Panc1 (cell line): ENCODE measurements around the gene LRRC3B. TPM values are rescaled to one million over a fixed set of nuclear protein-coding genes. Genes with fewer than 3 reads are reported as not detected.

Source experiments
- ATAC-seq: fragments of 200-7000 bp; cut with Tn5 transposase; 2 replicates; pipeline ENCODE4 v1.9.1; 2020; ENCODE audit warnings: mild to moderate bottlenecking, moderate library complexity
- BruUV-seq: library from RNA; stranded (reverse); fragments of 400-500 nt; replicated peaks from 2 replicates; lab custom pipeline; 2021; lab: Mats Ljungman, UMichigan
- CTCF ChIA-PET: fragments of 300-600 bp; sonication (Branson Sonifier 250); formaldehyde crosslinking; loops from one replicate; lab custom pipeline; 2022; ENCODE audit warnings: antibody characterized with exemption; lab: Charles Lee
- POLR2A ChIA-PET: fragments of 300-600 bp; sonication (Branson Sonifier 250); formaldehyde crosslinking; loops from one replicate; lab custom pipeline; 2022; ENCODE audit warnings: antibody characterized with exemption; lab: Charles Lee
- DNase-seq: peaks from one replicate; pipeline ENCODE4 v3.0.0-alpha.2; 2010; ENCODE audit warnings: low read depth, low spot score
- H3K27ac ChIP-seq: 2 replicates; pipeline ENCODE4 v1.5.1; 2011; ENCODE audit warnings: mild to moderate bottlenecking, low read length, inconsistent platforms
- H3K27me3 ChIP-seq: fragments of 200-500 bp; sonication (Bioruptor generic); 2 replicates; pipeline ENCODE4 v1.6.0; 2014; ENCODE audit warnings: low read length, inconsistent platforms; ENCODE audit not compliant: control insufficient read depth, insufficient read depth
- H3K36me3 ChIP-seq: fragments of 200-500 bp; sonication (Bioruptor generic); 2 replicates; pipeline ENCODE4 v1.5.1; 2014; ENCODE audit warnings: inconsistent platforms, mild to moderate bottlenecking, low read length, moderate library complexity; ENCODE audit not compliant: control insufficient read depth, insufficient read depth
- H3K4me1 ChIP-seq: 2 replicates; pipeline ENCODE4 v1.5.1; 2011; ENCODE audit warnings: inconsistent platforms, mild to moderate bottlenecking, low read length, moderate library complexity; ENCODE audit not compliant: control insufficient read depth, insufficient read depth
- H3K4me3 ChIP-seq, 2 experiments: 2 replicates each; pipeline ENCODE4 v1.5.1; 2011 to 2012; ENCODE audit warnings: low read depth in 2 of 2, low read length in 2 of 2, mild to moderate bottlenecking in 2 of 2, inconsistent platforms in 1 of 2, moderate library complexity in 1 of 2
- H3K9me3 ChIP-seq: fragments of 200-500 bp; sonication (Bioruptor generic); 2 replicates; pipeline ENCODE4 v1.5.1; 2014; ENCODE audit warnings: low read depth, mild to moderate bottlenecking, inconsistent platforms, low read length, moderate library complexity; ENCODE audit not compliant: control insufficient read depth, insufficient read depth
- POLR2AphosphoS5 ChIP-seq: IDR thresholded peaks from 2 replicates; pipeline ENCODE4 v1.6.1; 2012; ENCODE audit warnings: mild to moderate bottlenecking, low read depth, low read length, moderate library complexity
- SIN3A ChIP-seq: IDR thresholded peaks from 2 replicates; pipeline ENCODE4 v1.6.1; 2012; ENCODE audit warnings: low read depth, mild to moderate bottlenecking, low read length, moderate library complexity, borderline replicate concordance; ENCODE audit not compliant: insufficient read depth
- TCF7L2 ChIP-seq: IDR thresholded peaks from 2 replicates; pipeline ENCODE4 v1.6.1; 2011; ENCODE audit warnings: mild to moderate bottlenecking, low read depth, low read length, inconsistent platforms
- in situ Hi-C: cut with HindIII; loops from 2 replicates; pipeline ENCODE4 v1.10.0; 2016; ENCODE audit warnings: low sequenced_read_pairs, low pct_unique_long_range_greater_than_20kb
- intact Hi-C: fragments of 100-400 bp; cut with micrococcal nuclease; formaldehyde crosslinking; loops from one replicate; pipeline ENCODE4 v1.10.0; 2022; ENCODE audit not compliant: unreplicated experiment
- total RNA-seq: library from RNA; stranded (reverse); gene quantifications from one replicate; pipeline ENCODE4 v1.2.1, GENCODE V29; 2021; ENCODE audit not compliant: unreplicated experiment
- TF ChIP-seq, protein P1 (sequence below), 2 experiments: IDR thresholded peaks; 2 replicates each; pipeline ENCODE4 v1.6.1; 2011 to 2012; ENCODE audit warnings: low read depth in 2 of 2, control low read depth in 1 of 2, low read length in 1 of 2, mild to moderate bottlenecking in 1 of 2, moderate library complexity in 1 of 2; ENCODE audit not compliant: insufficient read depth in 1 of 2
- TF ChIP-seq, protein P2 (sequence below): fragments of 450-650 bp; IDR thresholded peaks from 2 replicates; pipeline ENCODE4 v1.5.1; 2017; ENCODE audit warnings: mild to moderate bottlenecking

LRRC3B gene
- total RNA-seq, 1 experiment from 2014 or later, result not detected

DNA sequence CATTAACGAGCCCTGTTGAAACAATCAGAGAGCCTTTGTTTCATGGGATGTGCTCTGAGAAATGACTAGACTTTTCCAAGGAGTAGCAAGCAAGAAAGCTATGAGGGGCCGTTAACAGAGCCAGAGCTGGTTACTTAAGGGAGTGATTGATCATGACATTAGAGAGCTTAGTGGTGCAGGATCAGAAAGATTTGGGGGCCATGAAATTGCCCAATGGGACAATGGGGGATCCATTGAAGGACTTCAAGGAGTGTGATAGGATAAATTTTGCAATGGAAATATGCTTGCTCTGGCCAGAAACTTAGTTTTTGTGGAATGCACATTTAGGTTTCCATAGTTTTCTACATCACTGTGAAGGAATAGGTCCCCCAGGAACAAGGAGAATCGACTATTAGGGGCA, 45.6 kb downstream of the LRRC3B start:
- no peak for ATAC-seq
- BruUV-seq, result no TSS peak
- Histone ChIP-seq H3K4me1 (no peaks in the 10 kb centered on the region), H3K9me3 (no peaks in the 10 kb centered on the region), H3K36me3 (no peaks in the 10 kb centered on the region), H3K4me3 (no peak overlapping the region), H3K27ac (no peak overlapping the region), H3K27me3 (no peaks in the 10 kb centered on the region)
- no peak for DNase-seq
- in situ Hi-C loops (no loop called here), intact Hi-C loops (no loop called here)
- ChIA-PET POLR2A (no interaction called here), CTCF (no interaction called here)
- TF ChIP-seq SIN3A (no peak), TCF7L2 (no peak), POLR2AphosphoS5 (no peak)
- TF ChIP-seq, protein P1, sequence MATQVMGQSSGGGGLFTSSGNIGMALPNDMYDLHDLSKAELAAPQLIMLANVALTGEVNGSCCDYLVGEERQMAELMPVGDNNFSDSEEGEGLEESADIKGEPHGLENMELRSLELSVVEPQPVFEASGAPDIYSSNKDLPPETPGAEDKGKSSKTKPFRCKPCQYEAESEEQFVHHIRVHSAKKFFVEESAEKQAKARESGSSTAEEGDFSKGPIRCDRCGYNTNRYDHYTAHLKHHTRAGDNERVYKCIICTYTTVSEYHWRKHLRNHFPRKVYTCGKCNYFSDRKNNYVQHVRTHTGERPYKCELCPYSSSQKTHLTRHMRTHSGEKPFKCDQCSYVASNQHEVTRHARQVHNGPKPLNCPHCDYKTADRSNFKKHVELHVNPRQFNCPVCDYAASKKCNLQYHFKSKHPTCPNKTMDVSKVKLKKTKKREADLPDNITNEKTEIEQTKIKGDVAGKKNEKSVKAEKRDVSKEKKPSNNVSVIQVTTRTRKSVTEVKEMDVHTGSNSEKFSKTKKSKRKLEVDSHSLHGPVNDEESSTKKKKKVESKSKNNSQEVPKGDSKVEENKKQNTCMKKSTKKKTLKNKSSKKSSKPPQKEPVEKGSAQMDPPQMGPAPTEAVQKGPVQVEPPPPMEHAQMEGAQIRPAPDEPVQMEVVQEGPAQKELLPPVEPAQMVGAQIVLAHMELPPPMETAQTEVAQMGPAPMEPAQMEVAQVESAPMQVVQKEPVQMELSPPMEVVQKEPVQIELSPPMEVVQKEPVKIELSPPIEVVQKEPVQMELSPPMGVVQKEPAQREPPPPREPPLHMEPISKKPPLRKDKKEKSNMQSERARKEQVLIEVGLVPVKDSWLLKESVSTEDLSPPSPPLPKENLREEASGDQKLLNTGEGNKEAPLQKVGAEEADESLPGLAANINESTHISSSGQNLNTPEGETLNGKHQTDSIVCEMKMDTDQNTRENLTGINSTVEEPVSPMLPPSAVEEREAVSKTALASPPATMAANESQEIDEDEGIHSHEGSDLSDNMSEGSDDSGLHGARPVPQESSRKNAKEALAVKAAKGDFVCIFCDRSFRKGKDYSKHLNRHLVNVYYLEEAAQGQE (IDR thresholded peaks at IDR 0.05; ENCODE audit: insufficient read depth in 1 of 2, low read depth in 2 of 2, low read length in 1 of 2), result no peak
- TF ChIP-seq, protein P2, sequence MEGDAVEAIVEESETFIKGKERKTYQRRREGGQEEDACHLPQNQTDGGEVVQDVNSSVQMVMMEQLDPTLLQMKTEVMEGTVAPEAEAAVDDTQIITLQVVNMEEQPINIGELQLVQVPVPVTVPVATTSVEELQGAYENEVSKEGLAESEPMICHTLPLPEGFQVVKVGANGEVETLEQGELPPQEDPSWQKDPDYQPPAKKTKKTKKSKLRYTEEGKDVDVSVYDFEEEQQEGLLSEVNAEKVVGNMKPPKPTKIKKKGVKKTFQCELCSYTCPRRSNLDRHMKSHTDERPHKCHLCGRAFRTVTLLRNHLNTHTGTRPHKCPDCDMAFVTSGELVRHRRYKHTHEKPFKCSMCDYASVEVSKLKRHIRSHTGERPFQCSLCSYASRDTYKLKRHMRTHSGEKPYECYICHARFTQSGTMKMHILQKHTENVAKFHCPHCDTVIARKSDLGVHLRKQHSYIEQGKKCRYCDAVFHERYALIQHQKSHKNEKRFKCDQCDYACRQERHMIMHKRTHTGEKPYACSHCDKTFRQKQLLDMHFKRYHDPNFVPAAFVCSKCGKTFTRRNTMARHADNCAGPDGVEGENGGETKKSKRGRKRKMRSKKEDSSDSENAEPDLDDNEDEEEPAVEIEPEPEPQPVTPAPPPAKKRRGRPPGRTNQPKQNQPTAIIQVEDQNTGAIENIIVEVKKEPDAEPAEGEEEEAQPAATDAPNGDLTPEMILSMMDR, result no peak

DNA sequence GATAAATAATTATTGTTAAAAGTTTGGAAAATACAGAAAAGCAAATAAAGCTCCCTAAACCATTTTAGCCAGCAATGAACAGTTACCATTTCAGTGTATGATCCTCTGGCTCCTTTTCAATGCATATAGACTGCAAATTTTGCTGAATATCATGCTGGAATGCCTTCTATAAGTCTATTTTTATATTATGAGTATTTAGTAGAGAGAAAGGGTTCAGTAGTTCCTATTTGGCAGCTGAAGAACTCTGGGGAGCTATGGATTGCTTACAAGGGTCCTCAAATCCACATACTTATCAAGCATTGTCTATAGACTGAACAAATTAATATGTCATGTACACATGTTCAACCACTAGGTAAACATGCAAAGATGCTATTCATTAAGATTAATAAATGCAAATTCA, 46.1 kb downstream of the LRRC3B start:
- DNase-seq (no peak), ATAC-seq (no peak)
- Histone ChIP-seq H3K36me3 (no peaks in the 10 kb centered on the region), H3K27ac (no peak overlapping the region), H3K27me3 (no peaks in the 10 kb centered on the region), H3K4me1 (no peaks in the 10 kb centered on the region), H3K9me3 (no peaks in the 10 kb centered on the region), H3K4me3 (no peak overlapping the region)
- BruUV-seq, result no TSS peak
- CTCF ChIA-PET, result no interaction called here
- no peak for TF ChIP-seq SIN3A
- TF ChIP-seq TCF7L2, result no peak
- TF ChIP-seq, protein P2, result no peak
- TF ChIP-seq POLR2AphosphoS5, result no peak
- TF ChIP-seq, protein P1 (IDR thresholded peaks at IDR 0.05; ENCODE audit: insufficient read depth in 1 of 2, low read depth in 2 of 2, low read length in 1 of 2), result no peak
- in situ Hi-C loops, result no loop called here
- intact Hi-C loops, result no loop called here
- POLR2A ChIA-PET, result no interaction called here
